A549 (cell line): ENCODE data around the gene LRRC3C.

Experiments
- BHLHE40 ChIP-seq: IDR thresholded peaks from 2 replicates; pipeline ENCODE4 v1.6.1; 2012; ENCODE audit warnings: low read depth, low read length, inconsistent platforms
- CTCF ChIP-seq: fragments of >200 bp; sonication (Bioruptor Twin); formaldehyde crosslinking; IDR thresholded peaks from 3 replicates; pipeline ENCODE4 v1.5.1; 2016
- E2F6 ChIP-seq: IDR thresholded peaks from 2 replicates; pipeline ENCODE4 v1.6.1; 2012; ENCODE audit warnings: low read depth, borderline replicate concordance
- EP300 ChIP-seq, 2 experiments: fragments of >200 bp; sonication (Bioruptor Twin); formaldehyde crosslinking; IDR thresholded peaks; 2 replicates in 1 of 2; 3 replicates in 1 of 2; pipeline ENCODE4 v1.6.1; 2016 to 2017
- ESRRA ChIP-seq: fragments of 150-350 bp; IDR thresholded peaks from 2 replicates; pipeline ENCODE4 v1.6.1; 2014; ENCODE audit warnings: mild to moderate bottlenecking, low read length, borderline replicate concordance
- JUN ChIP-seq, 2 experiments: fragments of >200 bp; sonication (Bioruptor Twin); formaldehyde crosslinking; IDR thresholded peaks; 2 replicates in 1 of 2; 3 replicates in 1 of 2; pipeline ENCODE4 v1.6.1; 2016 to 2017
- KDM5A ChIP-seq: fragments of 200-600 bp; sonication (generic); IDR thresholded peaks from 2 replicates; pipeline ENCODE4 v1.6.1; 2016; ENCODE audit warnings: antibody characterized with exemption, mild to moderate bottlenecking
- MYC ChIP-seq: IDR thresholded peaks from 2 replicates; pipeline ENCODE4 v1.6.1; 2012; ENCODE audit warnings: mild to moderate bottlenecking, inconsistent platforms, low read length, improper control_type of control experiment, borderline replicate concordance
- POLR2A ChIP-seq: IDR thresholded peaks from 2 replicates; pipeline ENCODE4 v1.6.1; 2012; ENCODE audit warnings: mild to moderate bottlenecking, low read length
- RNF2 ChIP-seq: fragments of 200-600 bp; sonication (generic); IDR thresholded peaks from 2 replicates; pipeline ENCODE4 v1.6.1; 2016; ENCODE audit warnings: low read depth, mild to moderate bottlenecking, antibody characterized with exemption, moderate library complexity, borderline replicate concordance
- SMC3 ChIP-seq: fragments of >200 bp; sonication (Bioruptor Twin); formaldehyde crosslinking; IDR thresholded peaks from 3 replicates; pipeline ENCODE4 v1.6.1; 2018; ENCODE audit warnings: inconsistent platforms
- USF2 ChIP-seq: fragments of 450-650 bp; IDR thresholded peaks from 2 replicates; pipeline ENCODE4 v1.6.1; 2014; ENCODE audit warnings: antibody characterized with exemption
- ZFP36 ChIP-seq: fragments of 450-650 bp; IDR thresholded peaks from 2 replicates; pipeline ENCODE4 v1.6.1; 2014; ENCODE audit warnings: borderline replicate concordance; ENCODE audit not compliant: partially characterized antibody
- ZNF302 ChIP-seq: fragments of 250-450 bp; sonication (Bioruptor Pico); IDR thresholded peaks from 2 replicates; pipeline ENCODE4 v1.9.0; 2021; ENCODE audit warnings: inconsistent platforms, mild to moderate bottlenecking, moderate library complexity

- TF ChIP-seq POLR2A (no peak), CTCF (no peak), BHLHE40 (no peak), MYC (no peak), KDM5A (no peak), JUN (IDR thresholded peaks at IDR 0.05) (no peak), ZFP36 (no peak), SMC3 (no peak), EP300 (IDR thresholded peaks at IDR 0.05) (no peak), ZNF302 (CRISPR knock-in tag) (no peak), ESRRA (no peak), RNF2 (no peak), E2F6 (no peak), USF2 (no peak)
Measured at GRCh38 chr17:39921323-39921722, 6.2 kb upstream of the LRRC3C start.
